Muscle of leg (tissue), 11 donors: ENCODE results near the gene TCL1A. TPM values are rescaled to one million over a fixed set of nuclear protein-coding genes. Genes with fewer than 3 reads are reported as not detected.

Experiments
- DNase-seq: peaks from one replicate; pipeline ENCODE4 v3.0.0; 2013
- H3K27ac ChIP-seq: one replicate; pipeline ENCODE4 v1.5.1; 2013; ENCODE audit warnings: mild to moderate bottlenecking, low read length, control low read depth
- H3K27me3 ChIP-seq: one replicate; pipeline ENCODE4 v1.6.1; 2013; ENCODE audit warnings: low read length; ENCODE audit not compliant: control insufficient read depth, insufficient read depth
- H3K36me3 ChIP-seq: one replicate; pipeline ENCODE4 v1.6.1; 2013; ENCODE audit warnings: low read length; ENCODE audit not compliant: control insufficient read depth, insufficient read depth
- H3K4me1 ChIP-seq: one replicate; pipeline ENCODE4 v1.6.1; 2013; ENCODE audit warnings: low read length; ENCODE audit not compliant: control insufficient read depth, insufficient read depth
- H3K4me3 ChIP-seq: one replicate; pipeline ENCODE4 v1.5.1; 2013; ENCODE audit warnings: low read length, control low read depth
- H3K9me3 ChIP-seq: replicated peaks from 2 replicates; pipeline ENCODE4 v1.6.1; 2013; ENCODE audit warnings: low read depth, low read length; ENCODE audit not compliant: control insufficient read depth
- WGBS: methylation state at CpG from one replicate; pipeline ENCODE4 v1.1.5; 2013; ENCODE audit warnings: missing lambda C conversion rate; ENCODE audit not compliant: insufficient coverage; 5-methylcytosine and 5-hydroxymethylcytosine counted together
- polyA plus RNA-seq, 8 donors: library from polyadenylated mRNA; unstranded; fragments of 120-200 nt; gene quantifications; one replicate each; pipeline versions ENCODE4 v1.2.1 to v1.2.3, GENCODE V29; 2013; ENCODE audit warnings: inconsistent platforms in 1 of 8, low replicate concordance in 1 of 8; ENCODE audit not compliant: insufficient read length in 8 of 8, insufficient read depth in 1 of 8
- total RNA-seq: library from RNA; stranded (reverse); fragments of 120-200 nt; gene quantifications from one replicate; pipeline ENCODE4 v1.2.4, GENCODE V29; 2013

TCL1A gene
- total and polyA plus RNA-seq, 9 donors = 0.40 to 2.1 (median 1.1) TPM

DNA sequence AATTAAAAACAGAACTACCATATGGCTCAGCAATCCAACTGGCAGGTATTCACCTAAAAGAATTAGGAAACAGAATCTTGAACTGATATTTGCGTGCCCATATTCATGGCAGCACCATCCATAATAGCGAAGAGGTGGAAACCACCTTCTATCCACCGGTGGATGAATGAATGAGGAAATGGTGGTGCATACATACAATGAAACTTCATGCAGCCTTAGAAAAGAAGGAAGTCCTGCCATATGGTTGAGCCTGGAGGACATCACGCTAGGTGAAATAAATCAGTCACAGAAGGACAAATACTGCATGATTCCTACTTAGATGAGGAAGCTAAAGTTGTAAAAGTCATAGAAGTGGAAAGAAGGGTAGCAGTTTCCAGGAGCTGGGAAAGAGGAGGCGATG lies 6.6 kb downstream of the TCL1A start:
- H3K36me3 ChIP-seq = no peaks in the 10 kb centered on the region
- no peaks in the 10 kb centered on the region for H3K9me3 ChIP-seq
- WGBS = 60% methylated on average over 1 of the region's 5 CpGs
- no peak for DNase-seq
- no peak overlapping the region for H3K4me3 ChIP-seq
- H3K27me3 ChIP-seq = peaks cover 4% of the 10 kb centered on the region
- no peak overlapping the region for H3K27ac ChIP-seq
- no peaks in the 10 kb centered on the region for H3K4me1 ChIP-seq

DNA sequence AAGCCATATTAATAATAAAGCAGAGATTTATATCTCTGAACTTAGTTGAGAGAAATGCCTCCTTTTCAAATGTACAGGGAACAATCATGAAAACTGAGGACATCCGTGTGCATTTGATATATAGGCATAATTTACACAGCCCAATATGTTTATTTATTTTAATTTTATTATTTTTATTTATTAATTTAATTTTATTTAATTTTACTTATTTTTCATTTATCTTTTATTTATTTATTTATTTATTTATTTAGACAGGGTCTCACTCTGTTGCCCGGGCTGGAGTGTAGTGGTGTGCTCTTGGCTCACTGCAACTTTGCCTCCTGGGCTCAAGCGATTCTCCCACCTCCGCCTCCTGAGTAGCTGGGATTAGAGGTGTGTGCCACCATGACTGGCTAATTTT lies 8.4 kb downstream of the TCL1A start:
- DNase-seq = no peak
- H3K27me3 ChIP-seq = no peaks in the 10 kb centered on the region
- 100% methylated on average over 1 of the region's 4 CpGs for WGBS

DNA sequence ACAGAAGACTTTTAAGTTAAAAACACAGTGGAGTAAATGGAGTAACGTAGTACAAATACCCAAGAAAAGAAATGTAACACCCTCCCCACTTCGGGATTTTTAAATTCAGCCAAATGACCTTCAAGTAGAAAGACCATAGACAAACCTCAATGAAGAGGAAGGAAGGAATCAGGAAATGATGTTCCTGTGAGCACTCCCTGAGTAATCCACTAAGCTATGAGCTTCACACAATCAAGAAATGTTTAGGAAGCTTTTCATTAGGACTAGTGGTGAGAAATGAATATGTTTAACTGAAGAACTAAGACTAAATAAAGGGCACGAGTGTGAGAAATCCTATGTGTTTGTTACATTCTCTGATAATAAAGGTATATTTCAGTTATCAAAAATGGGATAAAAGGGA lies 10.1 kb downstream of the TCL1A start:
- Histone ChIP-seq H3K36me3 (no peaks in the 10 kb centered on the region), H3K9me3 (no peaks in the 10 kb centered on the region), H3K4me3 (no peak overlapping the region), H3K27me3 (no peaks in the 10 kb centered on the region), H3K4me1 (no peaks in the 10 kb centered on the region), H3K27ac (no peak overlapping the region)
- no CpG with 5 or more reads among the region's 3 CpGs for WGBS
- no peak for DNase-seq

More for the DNA sequence above, 8.4 kb downstream of the TCL1A start:
- no peak overlapping the region for H3K4me3 ChIP-seq
- H3K27ac ChIP-seq = no peak overlapping the region
- H3K4me1 ChIP-seq = no peaks in the 10 kb centered on the region
- H3K36me3 ChIP-seq = no peaks in the 10 kb centered on the region
- no peaks in the 10 kb centered on the region for H3K9me3 ChIP-seq

DNA sequence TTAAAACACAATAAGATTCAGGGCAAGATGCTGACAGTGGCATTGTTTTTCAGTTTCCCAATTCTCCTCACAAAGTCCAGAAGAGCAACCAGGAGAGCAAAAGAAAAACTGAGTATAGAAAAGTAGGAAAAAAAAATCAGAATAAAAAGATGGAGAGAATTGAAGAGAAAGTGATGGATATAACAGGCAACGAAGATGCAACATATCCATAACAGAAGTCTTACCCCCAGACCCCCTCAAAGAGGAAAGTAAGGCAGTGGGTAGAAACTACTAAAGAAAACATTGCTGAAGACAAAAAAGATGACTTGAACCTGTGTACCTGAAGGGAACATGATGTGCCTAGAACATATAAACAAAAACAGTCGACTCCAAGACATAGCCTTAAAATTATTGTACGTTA lies 10.6 kb downstream of the TCL1A start:
- no peaks in the 10 kb centered on the region for H3K36me3 ChIP-seq
- no CpG with 5 or more reads among the region's 3 CpGs for WGBS
- DNase-seq = no peak
- H3K27ac ChIP-seq = no peak overlapping the region
- H3K9me3 ChIP-seq = no peaks in the 10 kb centered on the region
- H3K4me3 ChIP-seq = no peak overlapping the region
- no peaks in the 10 kb centered on the region for H3K27me3 ChIP-seq
- no peaks in the 10 kb centered on the region for H3K4me1 ChIP-seq

DNA sequence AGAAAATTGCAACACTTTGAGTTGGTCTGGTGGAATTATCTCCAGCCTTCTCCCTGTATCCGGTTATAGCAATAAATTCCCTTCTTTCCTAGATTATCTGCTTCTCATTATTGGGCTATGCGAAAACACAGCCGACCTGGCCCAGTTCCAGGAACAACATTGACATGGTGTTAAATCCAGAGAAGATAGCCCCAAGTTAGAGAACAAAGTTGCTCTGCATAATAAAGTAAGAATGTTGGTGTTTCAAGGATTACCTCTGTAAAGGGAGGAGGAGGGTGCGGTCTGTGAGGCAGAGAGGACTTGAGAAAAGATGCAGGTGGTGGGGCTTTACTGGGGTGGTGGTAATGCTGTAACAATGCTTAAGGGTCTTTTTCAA lies 12.1 kb downstream of the TCL1A start:
- WGBS = no CpG with 5 or more reads among the region's 4 CpGs
- Histone ChIP-seq H3K36me3 (no peaks in the 10 kb centered on the region), H3K4me1 (no peaks in the 10 kb centered on the region), H3K9me3 (no peaks in the 10 kb centered on the region), H3K27ac (no peak overlapping the region), H3K27me3 (no peaks in the 10 kb centered on the region), H3K4me3 (no peak overlapping the region)
- DNase-seq = peak; percentile 30

DNA sequence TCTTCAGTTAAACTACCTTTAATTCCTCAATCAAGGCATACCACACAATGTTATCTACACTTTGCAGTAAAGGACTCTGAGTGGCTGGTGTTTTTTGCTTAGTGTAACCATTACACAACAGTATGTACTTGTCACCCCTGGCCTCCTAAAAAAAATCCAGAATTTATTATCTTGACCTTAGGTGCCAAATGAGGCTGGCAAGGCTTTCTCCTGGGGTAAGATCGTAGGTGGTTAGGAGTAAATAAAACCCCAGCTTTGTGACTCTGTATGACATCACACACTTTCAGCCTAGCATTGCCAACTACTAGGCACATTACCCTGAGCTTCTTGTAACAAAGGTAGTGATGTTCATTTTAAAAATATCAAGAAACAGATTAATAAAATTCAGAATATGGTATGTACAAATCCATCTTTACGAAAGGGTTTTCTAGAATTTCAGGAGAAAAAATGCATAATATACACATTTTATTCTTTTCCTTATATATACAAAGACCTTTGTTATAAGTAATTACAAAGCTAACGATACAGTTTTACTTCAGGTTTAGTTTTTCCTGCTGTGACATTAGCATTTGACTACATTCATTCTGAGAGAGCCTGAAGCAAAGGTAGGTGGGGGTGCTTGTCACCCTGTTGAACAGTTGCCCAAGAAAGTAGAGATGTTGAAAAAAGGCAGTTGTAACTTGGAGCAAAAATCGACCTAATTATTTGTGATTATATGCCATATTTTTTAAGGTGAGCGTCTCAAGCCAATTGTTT lies 13.5 kb downstream of the TCL1A start:
- Histone ChIP-seq H3K9me3 (no peaks in the 10 kb centered on the region), H3K27ac (no peak overlapping the region), H3K36me3 (no peaks in the 10 kb centered on the region), H3K4me3 (no peak overlapping the region), H3K4me1 (no peaks in the 10 kb centered on the region), H3K27me3 (no peaks in the 10 kb centered on the region)
- WGBS = no CpG with 5 or more reads among the region's 5 CpGs
- no peak for DNase-seq

DNA sequence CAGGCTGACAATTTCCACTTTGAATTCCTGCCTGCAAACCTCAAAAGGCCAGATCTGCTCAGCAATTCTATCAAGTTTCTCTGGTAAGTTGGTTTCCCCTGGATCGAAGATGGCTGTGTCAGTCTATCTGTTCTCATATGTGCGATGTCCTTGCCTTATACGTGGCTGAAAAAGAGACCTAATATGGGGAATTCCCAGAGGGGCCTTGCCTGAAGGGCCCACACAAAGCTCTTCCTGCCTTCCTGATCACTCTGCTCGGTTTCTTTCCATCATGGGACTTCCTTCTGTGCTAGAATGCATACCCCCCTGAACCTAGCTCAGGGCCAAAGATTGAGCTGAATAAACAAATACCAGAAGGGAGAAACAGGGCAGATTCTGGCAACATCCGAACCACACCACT lies 14.5 kb downstream of the TCL1A start:
- no peak overlapping the region for H3K4me3 ChIP-seq
- no peak for DNase-seq
- WGBS = 44% methylated on average over 4 of the region's 5 CpGs
- H3K36me3 ChIP-seq = no peaks in the 10 kb centered on the region
- no peaks in the 10 kb centered on the region for H3K9me3 ChIP-seq
- H3K4me1 ChIP-seq = no peaks in the 10 kb centered on the region
- no peak overlapping the region for H3K27ac ChIP-seq
- H3K27me3 ChIP-seq = no peaks in the 10 kb centered on the region

DNA sequence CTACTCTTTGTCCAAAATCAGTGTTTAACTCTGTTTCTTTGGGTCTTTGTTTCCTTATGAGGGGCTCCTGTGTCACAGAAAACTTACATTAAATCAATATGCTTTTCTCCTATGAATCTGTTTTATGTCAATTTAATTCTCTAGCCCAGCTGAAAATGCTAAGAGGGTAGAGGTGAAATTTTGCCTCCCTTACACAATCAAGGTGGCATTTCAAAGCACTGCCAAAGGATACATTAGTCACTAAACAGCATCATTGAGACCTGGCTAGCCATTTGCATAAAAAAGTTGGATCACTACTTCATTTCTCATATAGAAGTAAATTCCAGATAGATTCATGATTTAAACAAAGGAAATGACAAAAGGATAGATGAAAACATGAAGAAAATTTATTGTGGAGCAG lies 15.6 kb downstream of the TCL1A start:
- Histone ChIP-seq H3K9me3 (no peaks in the 10 kb centered on the region), H3K27me3 (no peaks in the 10 kb centered on the region)

DNA sequence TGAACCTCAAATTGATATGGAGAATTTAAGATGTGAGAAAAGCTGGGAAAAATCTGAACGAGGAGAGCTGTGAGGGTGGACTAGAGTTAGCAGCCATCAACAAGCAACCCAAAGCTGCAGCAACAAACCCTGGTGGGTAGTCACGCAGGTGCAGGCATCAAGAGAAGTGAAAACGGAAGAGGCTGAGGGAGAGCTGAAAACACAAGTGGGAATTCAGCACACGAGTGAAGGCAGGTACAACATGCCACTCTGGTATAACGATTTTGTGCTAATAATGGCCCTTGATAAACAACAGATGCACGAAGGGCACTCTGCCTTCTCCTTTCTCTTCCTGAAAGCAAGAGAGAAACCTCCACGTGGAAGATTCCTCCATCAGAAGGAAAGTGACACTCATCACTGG lies 16.2 kb downstream of the TCL1A start:
- DNase-seq = no peak
- Histone ChIP-seq H3K4me1 (no peaks in the 10 kb centered on the region), H3K27ac (no peak overlapping the region), H3K36me3 (no peaks in the 10 kb centered on the region), H3K4me3 (no peak overlapping the region), H3K9me3 (no peaks in the 10 kb centered on the region), H3K27me3 (no peaks in the 10 kb centered on the region)
- 53% methylated on average over 3 of the region's 7 CpGs for WGBS

More for the DNA sequence above, 15.6 kb downstream of the TCL1A start:
- Histone ChIP-seq H3K36me3 (no peaks in the 10 kb centered on the region), H3K27ac (no peak overlapping the region), H3K4me3 (no peak overlapping the region), H3K4me1 (no peaks in the 10 kb centered on the region)
- no peak for DNase-seq

DNA sequence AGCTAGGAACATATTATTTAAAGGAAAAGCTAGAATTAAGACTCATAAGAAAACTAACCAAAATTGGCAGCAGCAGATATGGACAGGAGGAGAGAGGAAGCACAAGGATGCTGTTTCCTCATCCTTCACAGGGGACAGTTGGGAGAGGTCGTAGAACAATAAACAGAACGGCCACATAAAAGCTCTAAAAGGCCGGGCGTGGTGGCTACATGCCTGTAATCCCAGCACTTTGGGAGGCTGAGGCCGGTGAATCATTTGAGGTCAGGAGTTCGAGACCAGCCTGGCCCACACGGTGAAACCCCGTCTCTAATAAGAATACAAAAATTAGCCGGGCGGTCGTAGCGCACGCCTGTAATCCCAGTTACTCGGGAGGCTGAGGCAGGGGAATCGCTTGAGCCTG lies 17.2 kb downstream of the TCL1A start:
- no peaks in the 10 kb centered on the region for H3K4me1 ChIP-seq
- no peaks in the 10 kb centered on the region for H3K9me3 ChIP-seq
- H3K27me3 ChIP-seq = peaks cover 2% of the 10 kb centered on the region
- H3K27ac ChIP-seq = no peak overlapping the region
- no peak for DNase-seq
- no peaks in the 10 kb centered on the region for H3K36me3 ChIP-seq
- WGBS = 64% methylated on average over 15 of the region's 15 CpGs
- no peak overlapping the region for H3K4me3 ChIP-seq

DNA sequence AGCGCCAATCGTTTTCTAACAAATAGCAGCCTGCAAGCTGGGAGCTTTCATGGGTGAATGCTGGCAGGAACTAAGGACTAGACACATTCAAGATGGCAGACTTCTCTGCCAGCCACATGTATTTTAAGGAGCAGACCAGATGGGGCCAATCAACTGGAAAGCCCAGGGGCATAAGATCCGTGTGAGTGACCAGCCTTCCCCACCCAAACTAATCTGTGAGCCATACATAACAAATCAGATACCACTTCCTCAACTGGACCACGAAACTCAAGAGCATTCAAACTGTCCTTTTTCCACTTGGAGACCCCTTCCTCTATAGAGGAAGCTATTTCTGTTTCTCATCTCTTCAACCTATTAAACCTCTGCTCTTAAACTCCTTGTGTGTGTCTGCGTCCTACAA lies 18.0 kb downstream of the TCL1A start:
- peaks cover 2% of the 10 kb centered on the region for H3K27me3 ChIP-seq
- H3K4me3 ChIP-seq = no peak overlapping the region
- H3K9me3 ChIP-seq = no peaks in the 10 kb centered on the region
- no peak for DNase-seq
- WGBS = 75% methylated on average over 5 of the region's 5 CpGs
- H3K27ac ChIP-seq = no peak overlapping the region
- H3K36me3 ChIP-seq = no peaks in the 10 kb centered on the region
- no peaks in the 10 kb centered on the region for H3K4me1 ChIP-seq
